HEK293T (cell line): Measurements from ENCODE around the gene OR52E6.

Source experiments
- ARNT ChIP-seq: fragments of 450-650 bp; IDR thresholded peaks from 2 replicates; pipeline ENCODE4 v1.6.1; 2017; ENCODE audit warnings: mild to moderate bottlenecking
- BHLHE40 ChIP-seq: fragments of 450-650 bp; IDR thresholded peaks from 2 replicates; pipeline ENCODE4 v1.6.1; 2016; ENCODE audit warnings: mild to moderate bottlenecking, moderate library complexity, borderline replicate concordance
- ELF4 ChIP-seq: fragments of 450-650 bp; IDR thresholded peaks from 2 replicates; pipeline ENCODE4 v1.6.1; 2017; ENCODE audit warnings: antibody characterized with exemption
- FOXA1 ChIP-seq: fragments of 450-650 bp; IDR thresholded peaks from 2 replicates; pipeline ENCODE4 v1.6.1; 2016; ENCODE audit warnings: mild to moderate bottlenecking
- FOXK2 ChIP-seq: fragments of 450-650 bp; IDR thresholded peaks from 2 replicates; pipeline ENCODE4 v1.6.1; 2016; ENCODE audit warnings: mild to moderate bottlenecking
- FOXM1 ChIP-seq: fragments of 450-650 bp; IDR thresholded peaks from 2 replicates; pipeline ENCODE4 v1.6.1; 2017; ENCODE audit warnings: mild to moderate bottlenecking, borderline replicate concordance
- LEF1 ChIP-seq: fragments of 450-650 bp; IDR thresholded peaks from 2 replicates; pipeline ENCODE4 v1.6.1; 2017; ENCODE audit warnings: mild to moderate bottlenecking, borderline replicate concordance
- SP1 ChIP-seq: fragments of 450-650 bp; IDR thresholded peaks from 2 replicates; pipeline ENCODE4 v1.6.1; 2017
- SUZ12 ChIP-seq: fragments of 450-650 bp; IDR thresholded peaks from 2 replicates; pipeline ENCODE4 v1.6.1; 2016; ENCODE audit warnings: mild to moderate bottlenecking
- TARDBP ChIP-seq: fragments of 450-650 bp; IDR thresholded peaks from 2 replicates; pipeline ENCODE4 v1.6.1; 2016
- ZNF384 ChIP-seq: fragments of 450-650 bp; IDR thresholded peaks from 2 replicates; pipeline ENCODE4 v1.6.1; 2016

DNA sequence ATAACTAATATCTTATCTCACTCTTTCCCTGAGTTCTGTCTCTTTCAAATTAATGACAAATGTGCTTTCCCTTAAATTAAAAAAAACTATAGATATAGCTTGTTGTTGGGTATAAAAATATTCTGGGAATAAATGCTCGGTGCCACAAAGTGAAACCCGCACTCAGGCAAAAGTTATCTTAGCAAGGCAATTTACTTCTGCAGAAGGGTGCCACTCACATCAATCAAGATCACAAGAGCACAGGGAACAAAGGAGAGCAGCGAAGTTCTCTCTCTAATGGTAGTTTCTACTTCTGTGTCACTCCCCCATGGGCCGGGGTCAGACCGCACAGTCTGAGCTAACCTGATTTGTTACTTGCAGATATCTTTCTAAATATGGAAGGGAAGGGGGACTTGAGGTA lies 37.7 kb downstream of the OR52E6 start:
- no peak for TF ChIP-seq FOXK2
- TF ChIP-seq BHLHE40: no peak
- TF ChIP-seq LEF1: no peak
- no peak for TF ChIP-seq ELF4
- no peak for TF ChIP-seq SUZ12
- TF ChIP-seq SP1: no peak
- TF ChIP-seq FOXM1: no peak
- TF ChIP-seq FOXA1: no peak
- no peak for TF ChIP-seq TARDBP
- TF ChIP-seq ARNT: no peak
- TF ChIP-seq ZNF384: no peak
